GM12891 (cell line): ENCODE results near the gene HEBP1.

Source experiments
- POLR2A ChIP-seq: IDR thresholded peaks from 2 replicates; pipeline ENCODE4 v1.6.1; 2011; ENCODE audit warnings: low read depth, low read length, control low read depth
- POU2F2 ChIP-seq: IDR thresholded peaks from 2 replicates; pipeline ENCODE4 v1.6.1; 2011; ENCODE audit warnings: low read depth, mild to moderate bottlenecking, control low read depth, low read length, moderate library complexity

DNA sequence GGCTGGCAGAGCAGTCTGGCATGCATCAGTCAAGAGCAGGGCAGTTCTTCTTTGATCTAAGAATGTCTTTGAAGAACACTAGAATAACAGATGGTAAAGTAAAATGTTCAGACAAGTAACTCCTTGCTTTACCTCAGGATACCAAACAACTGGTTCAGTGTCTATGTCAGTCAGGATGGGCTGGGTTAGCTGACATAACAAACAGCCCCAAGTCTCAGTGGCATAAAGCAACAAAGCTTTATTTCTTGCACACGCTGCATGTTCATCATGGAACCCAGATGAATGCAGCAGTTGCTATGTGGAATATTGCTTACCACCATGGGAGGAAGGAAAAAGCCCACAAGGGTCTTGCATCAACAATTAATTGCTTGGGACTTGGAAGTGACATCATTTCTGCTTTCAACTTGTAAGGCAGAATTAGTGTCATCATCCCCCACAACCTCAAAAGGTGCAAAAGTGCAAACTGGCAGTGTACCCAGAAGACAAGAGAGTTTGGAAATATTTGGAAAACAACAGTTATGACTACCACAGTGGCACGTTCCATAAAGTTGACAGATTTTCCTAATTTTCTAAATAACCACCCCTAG, 69.3 kb downstream of the HEBP1 start:
- TF ChIP-seq POLR2A (no peak), POU2F2 (no peak)
